Stimulated activated CD8-positive, alpha-beta memory T cell treated with anti-CD3 and anti-CD28 coated beads, Interleukin-15, amount 100 ng/mL, for 48 hours (primary cell): ENCODE results near the gene CNTNAP2.

Experiments
- DNase-seq, 2 donors: peaks; one replicate each; pipeline ENCODE4 v3.0.0-alpha.2; 2020; ENCODE audit warnings: low read depth in 2 of 2

CNTNAP2 gene

DNA sequence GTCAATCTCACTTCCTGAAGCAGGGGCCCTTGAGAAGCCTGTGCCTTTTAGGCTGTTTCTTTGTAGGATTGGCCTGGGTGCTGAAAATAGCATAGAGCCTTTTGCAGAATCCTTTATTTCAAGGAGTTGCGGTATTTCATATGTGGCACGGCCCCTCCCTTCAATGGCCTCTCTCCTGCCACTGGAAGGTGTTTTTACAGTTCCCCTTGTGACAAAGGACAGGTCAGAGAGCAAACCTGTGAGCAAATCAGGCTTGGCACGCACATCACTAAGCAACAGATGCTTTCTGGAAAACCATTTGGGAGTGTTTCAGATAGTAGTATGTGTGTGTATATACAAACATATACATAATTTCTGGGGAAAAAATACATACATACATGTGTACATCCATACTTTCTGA lies 2085.4 kb downstream of the CNTNAP2 start:
- no peak for DNase-seq

DNA sequence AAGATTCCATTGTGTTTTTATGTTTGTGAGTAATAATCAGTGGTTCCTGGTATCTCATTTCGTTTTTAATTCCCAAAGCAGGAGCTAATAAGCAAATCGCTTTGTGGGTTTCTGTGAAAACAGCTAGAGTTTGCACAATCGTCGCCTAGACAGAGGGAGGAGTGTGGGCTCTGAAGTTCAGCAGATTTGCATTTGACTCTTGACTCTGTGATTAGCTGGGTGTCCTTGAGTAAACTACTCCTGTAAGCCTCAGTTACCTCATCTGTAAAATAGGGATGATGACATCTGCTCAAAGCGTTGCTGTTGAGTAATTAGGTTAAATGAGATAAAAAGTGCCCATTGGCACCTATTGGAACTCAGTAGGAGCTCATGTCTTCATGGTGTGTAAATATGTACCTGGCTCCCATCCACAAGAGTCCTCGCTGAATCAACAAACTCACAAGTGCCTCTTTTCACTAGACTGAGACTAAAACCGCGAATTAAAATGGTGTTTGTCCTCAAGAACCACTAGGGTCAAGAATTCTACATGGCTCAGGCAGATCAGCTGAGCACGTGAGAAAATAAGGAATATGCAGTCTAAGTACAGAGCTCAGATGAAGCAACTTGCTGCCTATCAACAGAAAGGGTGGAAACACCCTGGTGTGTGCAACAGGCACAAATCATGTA lies 2088.2 kb downstream of the CNTNAP2 start:
- no peak for DNase-seq

DNA sequence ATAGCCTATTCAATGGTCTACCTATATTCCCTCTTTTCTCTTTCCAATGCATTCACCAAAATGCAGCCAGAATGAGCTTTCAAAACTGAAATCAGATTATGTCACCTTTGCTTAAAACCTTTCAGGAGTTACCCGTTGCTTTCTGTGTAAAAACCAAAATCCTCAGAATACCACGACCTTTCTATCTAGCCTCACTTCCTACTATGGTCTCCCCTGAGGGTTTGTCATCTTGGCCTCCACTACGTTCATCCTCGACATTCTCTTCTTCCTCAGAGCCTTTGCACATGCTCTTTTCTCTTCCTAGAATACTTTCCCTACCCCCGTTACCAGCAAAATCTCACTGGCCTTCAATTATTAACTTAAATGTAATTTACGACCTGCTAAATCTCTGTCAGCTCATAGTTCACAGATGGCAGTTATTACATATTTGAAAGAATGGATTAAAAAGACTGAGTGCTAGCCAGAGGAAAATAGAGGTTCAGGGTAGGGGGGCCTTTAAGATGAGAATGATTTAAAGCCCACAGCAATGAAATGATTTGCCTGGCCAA lies 2093.1 kb downstream of the CNTNAP2 start:
- DNase-seq = no peak

DNA sequence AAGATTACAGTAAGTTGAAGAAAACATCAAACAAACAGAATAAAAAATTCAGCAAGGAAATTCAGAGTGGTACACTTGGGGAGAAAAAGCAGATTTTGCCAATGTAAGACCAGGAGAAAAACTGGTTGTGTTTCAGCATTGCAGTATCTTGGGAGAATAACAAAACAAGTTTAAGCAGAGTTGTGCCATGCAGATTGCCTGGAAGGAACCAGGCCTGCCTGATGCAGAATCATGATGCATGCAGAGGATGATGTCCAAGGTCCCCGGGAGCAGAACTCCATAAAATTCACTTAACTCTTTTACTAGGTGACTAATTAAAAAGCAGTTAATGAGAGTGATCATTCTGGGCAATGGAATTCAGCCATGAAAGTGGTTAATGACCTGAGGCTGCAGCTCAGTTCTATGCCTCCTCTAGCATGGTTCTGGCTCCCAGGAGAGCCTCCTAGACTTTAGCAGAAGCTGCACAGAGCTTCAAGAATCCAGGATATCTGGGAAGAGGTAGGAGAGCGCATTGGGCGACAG lies 2094.3 kb downstream of the CNTNAP2 start:
- DNase-seq = no peak

DNA sequence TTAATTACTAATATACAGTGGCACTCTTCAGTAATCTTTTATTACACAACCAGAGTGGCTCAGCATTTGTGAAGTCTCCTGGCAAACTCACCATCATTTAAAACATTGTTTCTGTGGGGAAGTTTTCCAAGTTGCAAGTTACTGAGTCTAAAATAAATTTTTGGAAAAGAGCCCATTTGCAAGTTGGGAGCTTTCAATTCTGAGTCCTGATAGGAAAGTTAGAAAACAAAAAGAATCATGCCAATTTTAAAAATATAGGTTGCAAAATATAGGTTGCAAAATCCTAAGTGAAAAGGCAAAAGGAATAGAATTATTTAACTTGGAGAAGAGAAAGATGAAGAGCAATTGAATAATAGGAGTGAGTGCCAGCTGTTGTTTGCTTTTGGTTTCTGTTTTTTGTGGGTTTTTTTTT lies 2095.1 kb downstream of the CNTNAP2 start:
- DNase-seq = no peak

DNA sequence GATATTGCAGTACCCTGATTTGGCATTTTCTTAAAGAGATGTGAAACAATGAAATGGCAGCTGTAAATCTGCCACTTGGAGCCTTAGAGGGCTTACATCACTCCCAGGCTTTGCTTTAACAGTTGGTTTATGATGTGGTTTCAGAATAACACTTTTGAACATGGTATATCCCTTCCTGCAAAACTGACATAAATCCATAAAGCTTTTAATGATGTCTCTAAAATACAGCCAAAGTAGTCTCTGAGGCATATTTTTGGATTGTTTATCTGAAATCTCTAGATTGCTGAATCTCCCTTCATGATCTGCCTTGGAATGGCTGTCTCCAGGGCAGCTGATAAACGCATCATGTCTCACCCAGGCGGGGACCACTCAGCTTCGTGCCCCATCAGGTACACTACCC lies 2096.1 kb downstream of the CNTNAP2 start:
- no peak for DNase-seq

DNA sequence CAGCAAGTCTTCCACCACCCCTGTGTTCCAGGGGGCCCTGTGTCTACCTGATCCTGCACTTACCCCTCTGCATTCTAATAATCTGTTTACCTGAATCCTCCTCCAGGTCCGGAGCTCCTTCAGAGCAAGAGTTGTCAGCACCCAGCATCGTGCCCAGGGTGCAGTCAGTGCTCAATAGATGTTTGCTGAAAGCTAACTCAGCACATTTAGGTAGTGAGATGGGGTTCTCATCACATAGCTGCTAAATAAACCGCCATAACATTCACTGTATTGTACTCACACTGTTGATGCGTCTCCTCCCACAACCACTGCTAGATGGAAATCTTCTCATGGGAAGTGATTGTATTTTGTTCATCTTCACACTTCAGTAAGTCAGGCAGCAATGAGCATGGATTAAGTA lies 2097.5 kb downstream of the CNTNAP2 start:
- no peak for DNase-seq

DNA sequence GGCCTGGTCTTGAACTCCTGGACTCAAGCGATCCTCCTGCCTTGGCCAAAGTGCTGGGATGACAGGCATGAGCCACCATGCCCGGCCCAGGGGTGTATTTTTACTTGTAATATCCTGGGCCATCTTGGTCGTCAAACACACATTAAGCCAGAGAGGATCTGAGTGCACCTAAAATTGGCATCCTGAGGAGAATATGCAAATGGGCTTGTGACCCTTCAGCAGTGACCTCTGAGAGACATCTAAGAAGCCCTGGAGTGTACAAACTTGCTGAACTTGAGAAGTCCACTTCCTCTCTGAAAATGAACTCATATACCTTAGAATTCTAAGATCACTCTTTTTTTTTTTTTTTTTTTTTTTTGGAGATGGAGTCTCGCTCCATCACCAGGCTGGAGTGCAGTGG lies 2102.0 kb downstream of the CNTNAP2 start:
- no peak for DNase-seq

DNA sequence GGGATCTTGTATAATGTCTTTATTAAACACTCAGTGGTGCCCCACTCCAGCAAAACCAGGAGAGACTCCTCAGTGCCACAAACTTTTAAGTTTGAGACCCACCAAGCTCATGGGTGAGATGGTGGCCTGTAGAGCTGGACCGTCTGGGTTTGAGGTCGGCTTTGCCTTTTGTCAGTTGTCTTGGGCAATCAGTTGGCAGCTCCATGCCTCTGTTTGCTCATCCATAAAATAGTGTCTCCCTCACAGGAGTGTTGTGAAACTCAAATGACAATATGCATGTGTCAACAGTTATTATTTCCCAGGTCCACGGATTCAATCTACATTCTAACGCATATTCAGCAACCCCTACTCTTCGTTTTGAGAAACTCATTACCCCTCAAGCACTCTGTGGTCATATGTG lies 2106.1 kb downstream of the CNTNAP2 start:
- no peak for DNase-seq

DNA sequence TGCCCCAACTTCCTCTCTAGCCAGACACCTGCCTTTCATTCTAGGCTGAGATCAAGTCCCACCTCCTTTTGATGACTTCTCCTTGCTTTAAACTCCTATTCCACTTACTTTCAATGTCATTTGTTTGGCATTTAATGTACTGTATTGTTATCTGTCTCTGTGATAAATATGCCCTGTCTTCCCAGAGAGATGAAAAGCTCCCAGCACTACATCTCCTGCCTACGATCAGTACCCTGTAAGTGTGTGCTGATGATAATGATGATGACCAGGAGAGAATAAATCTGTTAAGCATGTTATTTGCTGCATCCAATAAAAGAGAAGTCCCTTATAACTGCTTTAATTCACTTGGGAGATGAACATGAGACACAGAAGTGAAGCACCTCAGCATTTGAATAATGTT lies 2106.6 kb downstream of the CNTNAP2 start:
- DNase-seq = no peak

DNA sequence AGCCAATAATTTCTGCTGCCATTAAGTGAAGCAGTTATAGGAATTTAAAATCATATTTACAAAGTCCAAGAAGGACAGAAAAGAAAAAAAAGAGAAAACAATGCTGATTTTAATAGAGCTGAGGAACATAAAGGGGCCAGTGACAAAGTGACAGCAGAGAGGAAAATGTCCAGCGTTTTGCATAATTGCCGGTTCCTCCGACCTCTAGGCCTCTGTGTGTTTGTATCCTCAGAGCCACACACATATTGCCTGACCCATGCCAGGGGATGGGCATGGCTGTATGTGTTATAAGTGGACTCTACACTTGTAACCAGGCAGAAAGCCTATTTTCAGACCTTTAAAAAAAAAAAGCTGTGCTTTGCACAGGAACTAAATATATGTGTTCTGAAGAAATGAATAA lies 2107.1 kb downstream of the CNTNAP2 start:
- no peak for DNase-seq

DNA sequence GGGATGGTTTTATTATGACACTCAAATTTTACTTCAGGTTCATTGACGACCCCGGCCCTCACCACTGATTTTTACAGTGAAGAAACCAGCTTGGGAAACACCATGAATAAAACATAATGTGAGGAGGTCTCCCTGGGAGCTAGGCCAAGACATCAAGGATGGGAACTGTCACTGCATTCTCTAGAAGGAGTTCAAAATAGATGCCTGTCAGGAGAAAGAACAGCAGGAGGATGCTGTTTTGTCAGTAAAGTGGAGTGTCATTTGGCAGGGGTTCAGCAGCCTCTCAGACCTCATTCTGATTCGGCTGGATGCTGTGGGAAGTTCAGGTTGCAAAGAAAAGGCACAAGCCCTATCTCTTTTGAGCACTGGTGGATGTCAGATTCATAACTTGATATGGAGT lies 2113.7 kb downstream of the CNTNAP2 start:
- DNase-seq = no peak

GRCh38 chr7:148230883-148231282 lies 2114.3 kb downstream of the CNTNAP2 start:
- DNase-seq = no peak

GRCh38 chr7:148232784-148233183 lies 2116.2 kb downstream of the CNTNAP2 start:
- DNase-seq = no peak

GRCh38 chr7:148234715-148235114 lies 2118.1 kb downstream of the CNTNAP2 start:
- no peak for DNase-seq

DNA sequence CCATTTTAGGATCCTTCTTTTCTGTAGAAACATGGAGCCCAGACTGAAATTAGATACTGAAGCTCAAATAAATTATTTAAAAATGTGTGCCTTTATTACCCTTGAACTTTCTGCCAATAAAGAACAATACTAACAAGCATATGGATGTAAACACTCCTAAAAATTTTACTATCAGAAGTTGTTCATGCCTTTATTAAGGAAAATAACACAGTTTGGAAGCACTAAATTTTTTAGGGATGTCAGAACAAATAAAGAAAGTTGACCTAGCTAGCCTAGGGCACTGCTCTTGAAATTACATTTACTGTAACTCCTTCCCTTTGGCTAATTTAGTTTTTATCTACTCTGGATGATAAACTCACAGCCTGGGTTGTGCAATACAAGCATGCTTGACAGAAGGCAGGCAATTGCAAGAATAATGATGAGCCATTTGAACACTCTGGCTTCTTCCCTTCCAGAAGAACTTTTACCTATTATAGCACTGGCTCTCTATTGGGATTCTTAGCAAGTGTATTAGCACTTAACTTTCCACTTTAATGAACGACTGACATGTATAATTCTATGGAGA lies 2122.2 kb downstream of the CNTNAP2 start:
- no peak for DNase-seq

DNA sequence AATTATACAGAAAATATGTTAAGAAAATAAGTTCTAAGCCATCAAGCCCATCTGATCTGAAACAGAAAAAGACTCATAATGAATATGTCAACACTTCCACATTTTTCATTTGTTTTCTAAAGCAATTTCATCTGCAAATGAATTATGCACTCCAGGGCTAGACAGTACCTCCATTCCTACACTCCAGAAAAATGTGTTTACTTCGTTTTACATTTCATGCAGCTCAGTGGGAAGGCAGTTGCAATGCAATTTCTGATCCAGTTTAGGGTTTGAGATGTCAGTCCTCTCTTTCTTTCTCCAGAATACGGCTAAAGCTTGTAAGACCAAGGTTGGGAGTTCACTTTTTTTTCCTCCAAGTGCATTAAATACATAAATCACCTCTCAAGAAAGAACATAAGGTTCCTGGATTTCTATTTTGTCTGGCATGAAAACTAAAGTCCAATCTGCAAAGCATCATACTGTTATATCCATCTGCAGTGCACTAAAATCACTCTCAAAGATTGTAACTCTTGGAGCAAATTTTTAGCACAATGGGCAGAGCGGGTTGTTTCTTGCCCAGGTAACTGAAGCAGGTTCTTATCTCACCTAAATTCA lies 2125.2 kb downstream of the CNTNAP2 start:
- no peak for DNase-seq

DNA sequence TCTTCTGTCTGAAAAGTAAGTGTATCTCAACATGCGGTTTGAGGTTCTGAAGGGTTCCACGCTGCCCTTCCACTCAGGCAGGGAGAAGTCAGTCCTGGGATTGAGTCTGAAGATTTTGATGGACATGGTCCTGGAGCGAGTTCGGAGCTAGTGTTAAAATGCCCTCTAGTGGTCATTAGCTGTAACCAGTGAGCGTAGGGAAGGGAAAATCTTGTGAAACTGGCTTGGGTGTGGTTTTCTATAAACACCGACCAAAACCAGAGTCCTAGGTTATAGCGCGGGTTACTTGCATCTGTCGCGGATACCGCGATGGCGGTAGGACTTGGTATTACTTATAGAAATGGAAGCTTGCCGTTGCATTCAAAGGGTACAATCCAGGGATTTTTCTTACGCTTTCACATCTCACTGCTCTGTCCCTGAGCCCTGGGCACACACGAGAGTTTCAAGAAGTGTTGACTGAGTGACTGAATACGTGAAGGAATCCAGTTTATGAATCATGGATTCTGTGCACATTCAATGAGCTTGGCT lies 2125.8 kb downstream of the CNTNAP2 start:
- DNase-seq = no peak

DNA sequence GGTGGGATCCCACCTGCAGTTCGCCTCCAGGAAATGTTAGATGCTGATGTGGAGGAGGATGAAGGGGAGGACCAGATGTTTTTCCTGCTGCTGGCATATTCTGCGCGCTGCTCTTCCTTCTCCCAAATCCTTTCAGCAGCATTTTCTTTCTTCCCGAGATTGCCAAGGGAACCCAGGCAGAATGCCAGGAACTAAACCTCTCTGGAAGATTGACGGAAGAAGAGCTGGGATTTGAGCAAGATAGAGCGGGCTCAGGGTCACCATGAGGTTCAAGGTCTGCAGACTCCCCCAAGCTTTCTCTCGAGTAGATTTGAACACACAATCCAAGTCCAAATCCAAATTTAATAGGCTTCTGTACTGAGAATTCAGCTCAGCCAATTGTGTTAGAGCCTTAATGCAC lies 2128.8 kb downstream of the CNTNAP2 start:
- no peak for DNase-seq

- DNase-seq = peak in 1 of 2 donors; percentile 4
These were observed 2137.0 kb downstream of the CNTNAP2 start for GRCh38 chr7:148253629-148254028.

GRCh38 chr7:148255333-148255732 lies 2138.7 kb downstream of the CNTNAP2 start:
- no peak for DNase-seq

DNA sequence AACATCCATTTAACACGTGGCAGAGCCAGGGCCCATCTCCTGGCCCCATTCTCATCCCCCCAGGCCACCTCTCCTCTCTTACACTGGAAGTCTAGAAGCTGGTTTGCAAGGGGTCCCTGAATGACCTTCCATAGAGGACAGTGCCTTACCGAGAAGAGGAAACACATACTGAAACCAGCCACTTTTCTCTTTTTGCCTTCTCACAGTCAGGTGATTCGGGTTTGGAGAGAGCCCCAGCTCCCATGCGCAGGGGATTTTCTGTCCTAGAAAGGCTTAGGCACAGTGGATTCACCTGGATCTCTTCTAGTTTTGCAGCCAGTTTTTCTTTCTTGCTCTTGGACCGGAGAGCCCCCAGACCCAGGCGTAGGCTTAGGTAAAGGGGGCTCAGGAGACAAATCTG lies 2139.8 kb downstream of the CNTNAP2 start:
- DNase-seq = no peak

- no peak for DNase-seq
These were observed 2144.0 kb downstream of the CNTNAP2 start for GRCh38 chr7:148260599-148260998.
